ENCODE measurements around the gene KRT25. TPM values are rescaled to one million over a fixed set of nuclear protein-coding genes. Genes with fewer than 3 reads are reported as not detected.

KRT25 gene
- total and polyA plus RNA-seq, 8 donors = not detected

DNA sequence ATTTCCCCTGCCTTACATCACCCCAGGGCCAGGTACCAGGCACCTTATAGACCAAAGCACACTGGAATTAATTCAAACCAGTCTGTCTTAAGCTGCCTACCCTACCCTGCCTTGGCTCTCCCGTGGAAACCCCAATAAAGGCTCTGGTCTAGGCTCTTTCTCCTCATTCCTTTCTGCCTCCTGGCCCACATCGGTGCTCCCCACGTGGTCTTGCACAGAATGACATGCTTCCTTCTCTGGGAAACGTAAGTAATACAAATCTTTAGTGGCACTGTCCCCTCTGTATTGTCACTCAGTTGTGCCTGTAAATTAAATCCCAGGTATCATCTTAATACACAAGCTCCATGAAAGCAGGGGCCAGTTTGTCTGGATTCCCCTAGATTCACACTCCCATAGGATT is 16.6 kb downstream of the KRT25 start:
- intact Hi-C loops (cut with DNase I) = no loop called here
- TF ChIP-seq, protein P1, sequence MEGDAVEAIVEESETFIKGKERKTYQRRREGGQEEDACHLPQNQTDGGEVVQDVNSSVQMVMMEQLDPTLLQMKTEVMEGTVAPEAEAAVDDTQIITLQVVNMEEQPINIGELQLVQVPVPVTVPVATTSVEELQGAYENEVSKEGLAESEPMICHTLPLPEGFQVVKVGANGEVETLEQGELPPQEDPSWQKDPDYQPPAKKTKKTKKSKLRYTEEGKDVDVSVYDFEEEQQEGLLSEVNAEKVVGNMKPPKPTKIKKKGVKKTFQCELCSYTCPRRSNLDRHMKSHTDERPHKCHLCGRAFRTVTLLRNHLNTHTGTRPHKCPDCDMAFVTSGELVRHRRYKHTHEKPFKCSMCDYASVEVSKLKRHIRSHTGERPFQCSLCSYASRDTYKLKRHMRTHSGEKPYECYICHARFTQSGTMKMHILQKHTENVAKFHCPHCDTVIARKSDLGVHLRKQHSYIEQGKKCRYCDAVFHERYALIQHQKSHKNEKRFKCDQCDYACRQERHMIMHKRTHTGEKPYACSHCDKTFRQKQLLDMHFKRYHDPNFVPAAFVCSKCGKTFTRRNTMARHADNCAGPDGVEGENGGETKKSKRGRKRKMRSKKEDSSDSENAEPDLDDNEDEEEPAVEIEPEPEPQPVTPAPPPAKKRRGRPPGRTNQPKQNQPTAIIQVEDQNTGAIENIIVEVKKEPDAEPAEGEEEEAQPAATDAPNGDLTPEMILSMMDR (IDR thresholded peaks at IDR 0.05) = no peak
- no peak for ATAC-seq

DNA sequence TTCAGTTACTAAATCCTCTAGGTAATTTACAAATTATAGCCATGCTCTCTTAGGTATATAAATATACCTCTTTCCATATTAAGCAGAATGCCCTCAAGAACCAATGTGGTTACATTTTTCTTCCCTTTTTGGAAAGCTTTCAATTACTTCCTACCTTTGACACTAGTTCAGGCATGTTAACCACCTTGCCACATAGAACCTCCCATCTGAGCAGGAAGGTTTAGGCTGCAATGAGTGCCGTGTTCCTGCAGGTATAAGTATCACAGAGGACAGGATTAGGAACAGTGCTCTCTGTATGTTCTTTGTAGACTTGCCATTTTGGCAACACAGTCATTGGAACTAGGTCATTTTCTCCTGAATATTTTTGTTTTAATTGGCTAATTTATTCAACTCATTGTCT is 20.1 kb downstream of the KRT25 start:
- Histone ChIP-seq H3K36me3 (no peaks in the 10 kb centered on the region), H3K4me1 (no peaks in the 10 kb centered on the region), H3K27ac (no peak overlapping the region), H3K4me3 (no peak overlapping the region), H3K9me3 (no peaks in the 10 kb centered on the region), H3K27me3 (peaks cover 0 to 11% of the 10 kb centered on the region in 2 donors)
- ATAC-seq (no peak), DNase-seq (no peak)
- intact Hi-C loops (cut with DNase I) = no loop called here
- TF ChIP-seq, protein P1 (IDR thresholded peaks at IDR 0.05) = no peak

More for the DNA sequence above, 16.6 kb downstream of the KRT25 start:
- DNase-seq = no peak
- H3K36me3 ChIP-seq = no peaks in the 10 kb centered on the region
- H3K27ac ChIP-seq = no peak overlapping the region
- peaks cover 0 to under 1% of the 10 kb centered on the region in 2 donors for H3K27me3 ChIP-seq
- peaks cover 0 to 12% of the 10 kb centered on the region in 2 donors for H3K9me3 ChIP-seq
- no peak overlapping the region for H3K4me3 ChIP-seq
- H3K4me1 ChIP-seq = no peaks in the 10 kb centered on the region

DNA sequence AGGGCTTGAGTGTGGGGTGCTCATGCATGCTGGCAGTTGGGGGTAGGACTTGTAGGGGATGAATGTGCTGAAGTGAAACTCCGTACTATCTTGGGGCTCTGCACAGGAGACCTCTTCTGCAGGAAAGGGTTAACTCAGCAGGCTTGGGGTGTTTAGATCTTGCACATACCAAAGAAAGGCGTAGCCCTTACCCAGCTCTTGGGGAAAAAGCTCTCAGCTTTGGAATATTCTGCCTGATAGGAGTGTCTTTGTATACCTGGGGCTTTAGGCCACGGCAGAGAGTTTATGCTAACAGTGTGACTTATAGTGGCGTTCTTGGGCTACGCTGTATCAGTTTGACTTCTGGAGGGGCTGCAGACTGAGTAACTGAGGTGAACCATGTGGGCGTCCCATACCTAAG is 21.1 kb downstream of the KRT25 start:
- TF ChIP-seq, protein P1 (IDR thresholded peaks at IDR 0.05) = no peak
- Histone ChIP-seq H3K27me3 (peaks cover 0 to 11% of the 10 kb centered on the region in 2 donors), H3K36me3 (no peaks in the 10 kb centered on the region), H3K27ac (no peak overlapping the region), H3K4me3 (no peak overlapping the region), H3K4me1 (no peaks in the 10 kb centered on the region), H3K9me3 (no peaks in the 10 kb centered on the region)
- no peak for DNase-seq
- intact Hi-C loops (cut with DNase I) = no loop called here
- no peak for ATAC-seq

DNA sequence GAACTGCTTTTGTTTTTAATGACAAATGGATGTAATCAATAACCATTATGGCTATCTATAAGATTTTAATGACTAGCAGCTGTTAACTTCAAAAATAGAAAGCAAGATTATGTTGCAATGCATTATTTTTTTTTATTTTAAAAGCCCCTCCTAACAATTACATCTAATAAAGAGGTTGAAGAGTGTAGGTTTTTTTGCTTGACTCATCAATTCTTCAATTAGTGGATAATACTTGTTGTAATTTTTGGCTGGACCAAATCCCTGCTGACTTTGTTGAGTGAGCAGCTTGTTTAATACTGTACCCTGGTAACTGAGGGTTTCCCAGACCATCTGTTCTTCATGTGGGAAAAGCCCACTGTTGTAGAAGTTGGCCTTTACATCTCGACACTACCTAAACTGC is 24.2 kb downstream of the KRT25 start:
- DNase-seq = no peak
- TF ChIP-seq, protein P1 (IDR thresholded peaks at IDR 0.05) = no peak
- no peak overlapping the region for H3K27ac ChIP-seq
- intact Hi-C loops (cut with DNase I) = no loop called here
- H3K4me1 ChIP-seq = peaks cover 0 to 4% of the 10 kb centered on the region in 2 donors
- no peaks in the 10 kb centered on the region for H3K9me3 ChIP-seq
- peaks cover 0 to 11% of the 10 kb centered on the region in 2 donors for H3K27me3 ChIP-seq
- no peak overlapping the region for H3K4me3 ChIP-seq
- no peaks in the 10 kb centered on the region for H3K36me3 ChIP-seq
- ATAC-seq = no peak

DNA sequence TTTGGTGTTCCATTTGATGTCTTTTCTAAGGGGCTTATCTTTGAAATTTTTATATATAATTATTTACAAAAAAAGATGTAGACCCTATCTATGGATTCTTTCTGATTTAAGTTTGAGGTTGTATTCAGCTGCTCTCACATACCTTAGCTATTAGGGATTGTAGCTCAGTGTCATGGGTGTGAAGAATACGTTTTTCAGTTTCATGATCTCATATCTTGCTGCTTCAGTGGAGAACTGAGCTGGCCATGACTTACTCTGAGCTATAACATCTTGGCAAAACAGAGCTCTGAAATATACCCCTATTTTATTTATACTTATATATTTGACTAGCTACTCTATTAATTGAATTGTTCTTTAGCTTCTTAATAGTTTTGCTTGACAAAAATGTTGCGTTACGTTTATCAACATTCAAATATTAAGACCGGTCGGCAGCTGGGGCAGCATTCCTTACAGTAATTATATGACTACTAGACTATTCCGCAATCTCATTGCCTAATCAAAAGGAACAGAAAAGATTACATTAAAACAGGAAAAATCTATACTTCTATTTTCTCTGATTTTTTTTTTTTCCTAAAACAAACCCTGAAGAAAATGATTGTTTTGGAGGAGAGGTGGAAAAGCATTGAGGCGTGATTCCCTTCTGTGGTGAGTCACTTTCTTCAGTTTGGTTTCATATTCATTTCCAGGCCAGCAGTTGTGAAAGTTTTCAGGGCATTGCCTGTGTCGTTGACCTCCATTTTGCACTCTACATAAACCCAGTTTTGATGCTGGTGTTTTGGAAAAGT is 27.5 kb downstream of the KRT25 start:
- intact Hi-C loops (cut with DNase I) = no loop called here
- H3K4me3 ChIP-seq = no peak overlapping the region
- no peaks in the 10 kb centered on the region for H3K36me3 ChIP-seq
- DNase-seq (peak in 2 of 4 donors; percentile 33 to 36), ATAC-seq (peak; percentile 70)
- H3K27ac ChIP-seq = no peak overlapping the region
- TF ChIP-seq, protein P1 (IDR thresholded peaks at IDR 0.05) = no peak
- no peaks in the 10 kb centered on the region for H3K9me3 ChIP-seq
- H3K27me3 ChIP-seq = peaks cover 0 to under 1% of the 10 kb centered on the region in 2 donors
- peaks cover 0 to 4% of the 10 kb centered on the region in 2 donors for H3K4me1 ChIP-seq

All from left lung (tissue), 10 donors.